ENCODE data around the gene GMPS. TPM values are rescaled to one million over a fixed set of nuclear protein-coding genes. Genes with fewer than 3 reads are reported as not detected.

Gene GMPS
- total and polyA plus RNA-seq, 9 of the 15 experiments (the other 6 are each of a cell fraction or from before 2014, with no cell fraction given): 73.7 to 282 (median 156) TPM

GRCh38 chr3:155870945-155871745, 695 bp downstream of the GMPS start (continued):
- TF ChIP-seq ZNF609 (CRISPR knock-in tag; IDR thresholded peaks at IDR 0.05; ENCODE audit: borderline replicate concordance): no peak
- TF ChIP-seq ZBTB43 (CRISPR knock-in tag; IDR thresholded peaks at IDR 0.05): no peak
- TF ChIP-seq ZNF318 (IDR thresholded peaks at IDR 0.05; ENCODE audit: borderline replicate concordance in 1 of 2, low read depth in 1 of 2): no peak
- no peak for TF ChIP-seq STAG1 (CRISPR knock-in tag; IDR thresholded peaks at IDR 0.05; ENCODE audit: borderline replicate concordance)
- no peak for TF ChIP-seq RBM15 (IDR thresholded peaks at IDR 0.05; ENCODE audit: insufficient read depth, low read length)
- TF ChIP-seq STAT6 (CRISPR knock-in tag; IDR thresholded peaks at IDR 0.05): no peak
- no peak for TF ChIP-seq FOXM1 (IDR thresholded peaks at IDR 0.05; ENCODE audit: low read depth)
- peak; percentile 44; the same call in 1 of the 2 replicates for TF ChIP-seq FOXM1 (CRISPR knock-in tag; IDR thresholded peaks at IDR 0.05; ENCODE audit: low read depth)

Data from K562 (cell line).